SK-N-SH (cell line): ENCODE results near the gene BOC.

Experiments used
- ELF1 ChIP-seq: IDR thresholded peaks from 2 replicates; pipeline ENCODE4 v1.4.0; 2012
- EP300 ChIP-seq, 2 experiments: IDR thresholded peaks; 2 replicates each; pipeline versions ENCODE4 v1.4.0 to v1.6.1; 2012; ENCODE audit warnings: borderline replicate concordance in 1 of 2, low read depth in 1 of 2, low read length in 1 of 2
- FOSL2 ChIP-seq: IDR thresholded peaks from 2 replicates; pipeline ENCODE4 v1.4.0; 2012; ENCODE audit warnings: low read depth, mild to moderate bottlenecking, moderate library complexity, borderline replicate concordance
- GATA2 ChIP-seq: sonication (generic); formaldehyde crosslinking; IDR thresholded peaks from 2 replicates; pipeline ENCODE4 v1.5.0; 2020; ENCODE audit warnings: mild to moderate bottlenecking, missing genetic modification reagents
- MAX ChIP-seq: IDR thresholded peaks from 2 replicates; pipeline ENCODE4 v1.4.0; 2012; ENCODE audit warnings: low read depth
- POLR2AphosphoS5 ChIP-seq: IDR thresholded peaks from 2 replicates; pipeline ENCODE4 v1.6.1; 2012; ENCODE audit warnings: low read depth, low read length
- SMC3 ChIP-seq: IDR thresholded peaks from 2 replicates; pipeline ENCODE4 v1.6.1; 2012; ENCODE audit warnings: low read depth, low read length, improper control_type of control experiment
- TF ChIP-seq, protein P1 (sequence below): fragments of 200-600 bp; sonication (generic); IDR thresholded peaks from 2 replicates; pipeline ENCODE4 v1.6.1; 2017; ENCODE audit warnings: antibody characterized with exemption, mild to moderate bottlenecking, moderate library complexity

DNA sequence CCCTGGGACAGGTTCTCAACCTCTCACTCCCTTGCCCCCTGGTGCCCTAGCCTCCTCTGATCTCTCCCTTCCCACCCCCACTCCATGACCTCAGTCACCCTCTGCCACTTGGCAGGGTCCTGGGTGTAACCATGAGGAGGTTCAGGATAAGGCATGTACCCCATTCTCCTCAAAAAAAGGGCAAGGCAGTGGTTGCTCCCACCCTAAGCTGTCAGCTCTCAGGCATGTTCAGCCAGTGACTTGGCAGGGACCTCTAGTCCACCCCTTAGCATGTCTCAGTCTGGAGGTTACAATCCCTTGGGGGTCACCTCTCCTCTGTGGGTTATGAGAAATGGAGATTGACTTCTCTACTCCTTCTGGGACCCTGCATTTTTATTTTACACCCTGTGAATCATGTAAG lies 11.0 kb upstream of the BOC start:
- TF ChIP-seq, protein P1, sequence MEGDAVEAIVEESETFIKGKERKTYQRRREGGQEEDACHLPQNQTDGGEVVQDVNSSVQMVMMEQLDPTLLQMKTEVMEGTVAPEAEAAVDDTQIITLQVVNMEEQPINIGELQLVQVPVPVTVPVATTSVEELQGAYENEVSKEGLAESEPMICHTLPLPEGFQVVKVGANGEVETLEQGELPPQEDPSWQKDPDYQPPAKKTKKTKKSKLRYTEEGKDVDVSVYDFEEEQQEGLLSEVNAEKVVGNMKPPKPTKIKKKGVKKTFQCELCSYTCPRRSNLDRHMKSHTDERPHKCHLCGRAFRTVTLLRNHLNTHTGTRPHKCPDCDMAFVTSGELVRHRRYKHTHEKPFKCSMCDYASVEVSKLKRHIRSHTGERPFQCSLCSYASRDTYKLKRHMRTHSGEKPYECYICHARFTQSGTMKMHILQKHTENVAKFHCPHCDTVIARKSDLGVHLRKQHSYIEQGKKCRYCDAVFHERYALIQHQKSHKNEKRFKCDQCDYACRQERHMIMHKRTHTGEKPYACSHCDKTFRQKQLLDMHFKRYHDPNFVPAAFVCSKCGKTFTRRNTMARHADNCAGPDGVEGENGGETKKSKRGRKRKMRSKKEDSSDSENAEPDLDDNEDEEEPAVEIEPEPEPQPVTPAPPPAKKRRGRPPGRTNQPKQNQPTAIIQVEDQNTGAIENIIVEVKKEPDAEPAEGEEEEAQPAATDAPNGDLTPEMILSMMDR, result no peak
- no peak for TF ChIP-seq POLR2AphosphoS5
- TF ChIP-seq SMC3, result no peak
- no peak for TF ChIP-seq ELF1
- no peak for TF ChIP-seq MAX
- TF ChIP-seq GATA2 (CRISPR knock-in tag), result no peak
- TF ChIP-seq EP300 (IDR thresholded peaks at IDR 0.05; ENCODE audit: borderline replicate concordance in 1 of 2, low read depth in 1 of 2, low read length in 1 of 2), result no peak
- TF ChIP-seq FOSL2, result no peak
